Mucosa of stomach (tissue), 1 donor: ENCODE data around the gene CTSO.
"Not testable (repeated sequence)": the region's sequence is repeated elsewhere in the genome, so short reads cannot be mapped to it uniquely, and the experiment has no call there.

Experiments used
- H3K27me3 ChIP-seq: one replicate; pipeline ENCODE4 v1.7.0; 2013; ENCODE audit warnings: mild to moderate bottlenecking, low read length; ENCODE audit not compliant: control insufficient read depth, insufficient read depth
- H3K36me3 ChIP-seq: one replicate; pipeline ENCODE4 v1.7.0; 2013; ENCODE audit warnings: low read length; ENCODE audit not compliant: control insufficient read depth, insufficient read depth
- H3K4me1 ChIP-seq: one replicate; pipeline ENCODE4 v1.7.0; 2013; ENCODE audit warnings: mild to moderate bottlenecking, low read length; ENCODE audit not compliant: control insufficient read depth, insufficient read depth
- H3K4me3 ChIP-seq: one replicate; pipeline ENCODE4 v1.7.0; 2013; ENCODE audit warnings: low read length
- H3K9ac ChIP-seq: one replicate; pipeline ENCODE4 v1.7.0; 2013; ENCODE audit warnings: mild to moderate bottlenecking, low read length, moderate library complexity
- H3K9me3 ChIP-seq: one replicate; pipeline ENCODE4 v1.7.0; 2013; ENCODE audit warnings: mild to moderate bottlenecking, low read length, moderate library complexity; ENCODE audit not compliant: control insufficient read depth
- donor health status: Pancreatic carcinoma.

Gene CTSO

DNA sequence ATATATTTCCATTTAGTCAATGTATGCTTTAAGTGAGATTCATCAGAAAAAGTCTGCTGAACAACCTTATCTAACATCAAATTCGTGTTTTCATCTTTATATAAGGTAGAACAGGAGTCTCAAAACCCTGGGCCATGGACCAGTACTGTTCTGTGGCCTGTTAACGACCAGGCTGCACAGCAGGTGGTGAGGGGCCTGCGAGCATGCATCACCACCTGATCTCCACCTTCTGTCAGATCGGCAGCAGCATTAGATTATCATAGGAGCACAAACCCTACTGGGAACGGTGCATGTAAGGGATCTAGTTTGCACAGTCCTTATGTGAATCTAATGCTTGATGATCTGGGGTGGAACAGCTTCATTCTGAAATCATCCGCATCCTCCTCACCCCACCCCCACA is 3.2 kb downstream of the CTSO start:
- H3K4me1 ChIP-seq, result peaks cover 9% of the 10 kb centered on the region
- H3K9me3 ChIP-seq, result no peaks in the 10 kb centered on the region
- no peak overlapping the region for H3K9ac ChIP-seq
- no peak overlapping the region for H3K4me3 ChIP-seq
- no peaks in the 10 kb centered on the region for H3K27me3 ChIP-seq
- no peaks in the 10 kb centered on the region for H3K36me3 ChIP-seq

DNA sequence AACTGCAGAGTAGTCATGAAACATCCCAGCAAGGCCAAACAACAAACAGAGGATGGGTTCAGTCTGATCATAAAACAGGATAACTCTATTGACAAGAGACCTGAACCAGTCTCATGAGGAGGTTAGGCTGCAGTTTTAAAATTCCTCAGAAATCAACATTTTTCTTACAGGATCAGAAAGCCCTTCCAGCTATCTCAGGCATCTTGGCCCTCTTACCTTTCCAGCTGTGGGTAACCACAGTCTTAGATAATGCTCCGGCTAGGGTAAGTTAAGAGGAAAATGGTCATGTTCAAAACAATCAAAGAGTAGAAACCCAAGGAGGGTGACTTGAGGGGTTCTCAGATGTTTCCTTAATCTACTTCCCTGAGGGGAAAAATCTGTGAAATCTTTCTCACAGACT is 5.1 kb downstream of the CTSO start:
- Histone ChIP-seq H3K4me1 (peaks cover 4% of the 10 kb centered on the region), H3K36me3 (no peaks in the 10 kb centered on the region), H3K27me3 (no peaks in the 10 kb centered on the region), H3K4me3 (no peak overlapping the region), H3K9ac (no peak overlapping the region), H3K9me3 (no peaks in the 10 kb centered on the region)

DNA sequence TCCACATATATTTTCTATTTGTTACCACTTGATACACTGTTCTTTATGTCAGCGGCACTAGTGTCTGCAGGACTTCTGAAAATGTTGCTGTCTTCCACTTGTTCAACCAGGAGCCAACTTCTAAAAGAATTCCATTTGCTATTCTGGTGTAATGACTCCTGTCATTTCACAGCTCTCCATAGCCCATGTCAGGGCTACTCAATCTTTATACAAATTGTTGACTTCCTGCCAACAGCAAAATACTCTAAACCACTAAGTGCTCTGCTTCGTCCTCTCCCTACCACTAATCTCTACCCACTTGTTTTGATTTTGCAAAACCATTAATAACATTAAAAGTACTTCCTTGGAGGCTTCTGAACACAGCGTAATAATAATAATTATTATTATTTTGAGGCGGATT is 7.2 kb downstream of the CTSO start:
- H3K4me3 ChIP-seq, result no peak overlapping the region
- H3K27me3 ChIP-seq, result no peaks in the 10 kb centered on the region
- no peaks in the 10 kb centered on the region for H3K9me3 ChIP-seq
- H3K9ac ChIP-seq, result no peak overlapping the region
- no peaks in the 10 kb centered on the region for H3K36me3 ChIP-seq
- H3K4me1 ChIP-seq, result peaks cover 5% of the 10 kb centered on the region

DNA sequence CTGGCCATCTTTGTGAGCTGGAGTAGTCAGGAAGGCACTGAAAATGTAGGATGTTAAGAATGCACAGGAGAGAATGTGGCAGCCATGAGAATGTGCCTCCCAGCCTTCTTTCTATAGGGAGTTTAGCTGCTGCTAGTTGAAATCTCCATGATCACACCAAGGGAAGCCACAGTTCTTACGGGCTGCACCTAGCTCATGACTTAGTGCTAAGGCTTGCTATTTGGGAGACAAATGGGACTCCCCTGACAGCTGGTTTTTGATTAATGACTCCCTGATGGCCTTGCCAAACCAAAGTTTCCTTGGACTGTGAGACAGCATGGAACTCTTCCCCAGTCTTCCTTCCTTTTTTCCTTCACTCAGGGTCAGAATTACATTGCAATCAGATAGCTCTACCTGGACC is 9.2 kb downstream of the CTSO start:
- Histone ChIP-seq H3K4me1 (peaks cover 5% of the 10 kb centered on the region), H3K9me3 (no peaks in the 10 kb centered on the region), H3K27me3 (no peaks in the 10 kb centered on the region), H3K9ac (no peak overlapping the region), H3K36me3 (no peaks in the 10 kb centered on the region), H3K4me3 (no peak overlapping the region)

DNA sequence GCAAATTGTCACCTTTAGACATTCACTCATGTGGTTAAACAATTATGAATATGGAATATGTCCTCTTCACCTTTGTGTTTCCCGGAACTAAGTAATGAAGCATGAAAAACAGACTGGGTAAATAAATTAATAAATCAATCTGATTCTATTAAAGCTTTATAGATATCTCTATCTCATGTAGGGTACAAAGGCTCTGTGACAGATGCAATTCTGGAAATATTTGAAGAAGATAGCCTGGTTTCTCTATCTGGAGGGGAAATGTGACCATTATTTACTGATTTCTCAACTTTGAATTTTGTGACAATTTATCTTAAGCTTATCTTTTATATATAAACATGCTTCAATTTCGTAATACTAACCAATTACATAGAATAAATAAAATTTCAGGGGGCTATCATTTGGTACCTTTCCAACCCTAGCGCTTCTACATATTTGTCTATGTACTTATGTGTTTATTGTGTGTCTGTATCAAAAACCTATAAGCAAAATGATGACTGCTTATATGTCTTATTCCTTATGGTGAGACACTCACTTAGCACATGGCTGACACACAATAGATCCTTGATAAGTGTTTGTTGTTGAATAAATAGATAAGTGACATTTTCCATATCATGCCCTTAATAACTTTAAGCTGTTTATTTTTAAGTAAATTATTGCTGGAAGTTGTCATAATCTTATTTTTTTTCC is 9.9 kb downstream of the CTSO start:
- Histone ChIP-seq H3K36me3 (no peaks in the 10 kb centered on the region), H3K4me1 (peaks cover 5% of the 10 kb centered on the region), H3K9ac (no peak overlapping the region), H3K4me3 (no peak overlapping the region), H3K27me3 (no peaks in the 10 kb centered on the region), H3K9me3 (no peaks in the 10 kb centered on the region)

DNA sequence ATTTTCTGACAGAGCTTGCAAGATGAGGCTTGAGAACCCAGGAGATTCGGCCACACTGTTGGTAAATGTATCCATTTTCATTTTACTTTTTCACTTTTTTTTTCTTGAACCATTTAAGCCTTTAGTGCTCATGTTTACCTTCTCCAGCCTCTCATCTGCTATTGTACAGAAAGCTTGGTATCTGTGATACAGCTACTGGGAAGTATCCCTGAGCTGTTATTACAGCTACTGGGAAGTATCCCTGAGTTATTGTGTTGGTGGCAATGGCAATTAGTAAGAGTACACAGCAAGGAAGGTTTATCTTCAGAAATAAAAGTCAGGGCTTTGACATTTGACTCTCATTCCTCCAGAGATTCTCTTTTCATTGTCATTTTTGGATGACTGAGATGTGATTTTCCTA is 11.8 kb downstream of the CTSO start:
- no peaks in the 10 kb centered on the region for H3K27me3 ChIP-seq
- H3K4me3 ChIP-seq, result no peak overlapping the region
- no peaks in the 10 kb centered on the region for H3K9me3 ChIP-seq
- H3K36me3 ChIP-seq, result no peaks in the 10 kb centered on the region
- peaks cover 5% of the 10 kb centered on the region for H3K4me1 ChIP-seq
- no peak overlapping the region for H3K9ac ChIP-seq

DNA sequence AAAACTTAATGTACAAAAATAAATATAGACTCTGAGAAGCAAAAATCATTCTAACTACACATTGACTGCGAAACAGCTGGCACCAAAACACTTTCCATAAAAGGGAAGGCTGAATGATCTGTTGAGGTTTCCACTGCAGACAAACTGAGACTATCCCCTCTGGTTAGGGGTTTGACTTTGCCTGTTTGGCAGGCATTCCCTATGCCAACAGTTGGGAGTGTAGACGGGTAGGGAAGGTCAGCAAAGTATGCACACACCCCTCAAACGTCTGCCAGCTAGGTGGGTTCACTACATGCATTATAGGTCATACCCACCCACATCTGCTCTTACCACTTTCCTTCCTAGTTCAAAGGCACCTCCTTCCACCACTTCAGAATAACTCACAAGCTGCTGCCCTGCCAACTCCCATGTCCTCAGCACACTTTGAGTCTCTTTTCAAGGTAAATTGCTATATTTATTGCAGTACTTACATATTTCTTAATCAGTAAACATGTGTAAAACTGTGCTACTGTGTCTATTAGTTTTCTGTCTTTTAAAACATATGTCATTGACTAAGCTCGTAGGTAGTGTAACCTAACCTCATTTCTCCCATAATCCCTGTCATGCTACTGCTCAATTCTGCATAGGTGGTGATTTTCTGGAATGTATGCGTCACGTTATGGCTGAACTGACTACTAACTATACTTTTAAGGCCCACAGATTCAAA is 12.4 kb downstream of the CTSO start:
- Histone ChIP-seq H3K9ac (no peak overlapping the region), H3K9me3 (no peaks in the 10 kb centered on the region), H3K36me3 (no peaks in the 10 kb centered on the region), H3K27me3 (no peaks in the 10 kb centered on the region), H3K4me1 (peaks cover 5% of the 10 kb centered on the region), H3K4me3 (no peak overlapping the region)

DNA sequence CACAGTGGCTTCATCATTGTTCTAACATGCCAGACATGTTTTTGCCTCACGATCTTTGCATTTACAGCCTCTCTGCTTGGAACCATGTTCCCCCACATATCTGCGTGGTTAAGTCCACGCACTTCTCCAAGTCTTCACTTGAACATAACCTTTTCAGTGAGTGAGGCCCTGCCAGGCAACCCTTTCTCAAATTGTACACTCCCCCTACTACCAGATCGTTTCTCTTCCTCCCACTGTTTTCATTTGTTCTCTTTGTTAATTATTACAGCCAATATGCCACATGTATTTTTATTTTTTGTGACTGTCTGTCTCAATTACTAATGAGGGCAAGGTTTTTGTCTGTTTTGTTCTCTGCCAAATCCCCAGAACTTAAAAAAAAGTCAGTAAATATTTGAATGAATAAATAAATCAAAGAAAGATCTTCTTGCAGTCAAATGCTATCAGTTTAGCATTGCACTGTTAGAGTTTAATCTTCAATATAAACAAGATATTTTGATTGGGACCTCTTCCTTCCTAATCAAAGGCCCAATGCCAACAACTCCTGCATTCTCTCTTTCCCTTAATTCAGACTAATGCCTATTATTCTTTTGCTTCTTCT is 18.2 kb downstream of the CTSO start:
- H3K9ac ChIP-seq, result no peak overlapping the region
- no peaks in the 10 kb centered on the region for H3K27me3 ChIP-seq
- H3K9me3 ChIP-seq, result no peaks in the 10 kb centered on the region
- H3K36me3 ChIP-seq, result no peaks in the 10 kb centered on the region
- H3K4me3 ChIP-seq, result no peak overlapping the region
- H3K4me1 ChIP-seq, result no peaks in the 10 kb centered on the region

DNA sequence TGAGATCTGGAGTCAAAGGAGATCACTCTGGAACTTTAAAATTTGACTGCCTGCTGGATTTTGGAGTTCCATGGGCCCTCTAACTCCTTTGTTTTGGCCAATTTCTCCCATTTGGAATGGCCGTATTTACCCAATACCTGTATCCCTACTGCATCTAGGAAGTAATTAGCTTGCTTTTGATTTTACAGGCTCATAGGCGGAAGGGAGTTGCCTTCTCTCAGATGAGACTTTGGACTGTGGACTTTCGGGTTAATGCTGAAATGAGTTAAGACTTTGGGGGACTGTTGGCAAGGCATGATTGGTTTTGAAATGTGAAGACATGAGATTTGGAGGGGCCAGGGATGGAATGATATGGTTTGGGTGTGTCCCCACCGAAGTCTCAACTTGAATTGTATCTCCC is 19.0 kb downstream of the CTSO start:
- H3K27me3 ChIP-seq, H3K4me3 ChIP-seq, H3K9me3 ChIP-seq, H3K36me3 ChIP-seq, H3K4me1 ChIP-seq, H3K9ac ChIP-seq: not testable (repeated sequence)

DNA sequence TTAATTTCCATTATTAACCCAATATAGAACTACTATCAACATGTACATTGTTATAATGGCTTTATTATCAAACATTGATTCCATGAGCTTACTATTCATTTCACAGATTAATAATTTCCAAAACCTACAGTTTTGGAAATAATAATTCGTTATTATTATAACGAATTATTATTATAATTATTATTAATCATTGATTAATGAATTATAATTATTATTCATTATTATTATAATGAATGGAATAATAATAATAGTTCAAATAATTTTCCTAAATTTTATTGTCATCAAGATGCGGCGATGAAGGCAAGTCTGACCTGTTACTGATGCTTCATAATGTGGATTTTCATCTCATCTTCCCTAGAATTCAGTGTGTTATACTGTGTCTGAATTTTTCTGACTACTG is 22.0 kb downstream of the CTSO start:
- no peaks in the 10 kb centered on the region for H3K27me3 ChIP-seq
- no peak overlapping the region for H3K4me3 ChIP-seq
- H3K9me3 ChIP-seq, result no peaks in the 10 kb centered on the region
- no peaks in the 10 kb centered on the region for H3K36me3 ChIP-seq
- no peak overlapping the region for H3K9ac ChIP-seq
- no peaks in the 10 kb centered on the region for H3K4me1 ChIP-seq

DNA sequence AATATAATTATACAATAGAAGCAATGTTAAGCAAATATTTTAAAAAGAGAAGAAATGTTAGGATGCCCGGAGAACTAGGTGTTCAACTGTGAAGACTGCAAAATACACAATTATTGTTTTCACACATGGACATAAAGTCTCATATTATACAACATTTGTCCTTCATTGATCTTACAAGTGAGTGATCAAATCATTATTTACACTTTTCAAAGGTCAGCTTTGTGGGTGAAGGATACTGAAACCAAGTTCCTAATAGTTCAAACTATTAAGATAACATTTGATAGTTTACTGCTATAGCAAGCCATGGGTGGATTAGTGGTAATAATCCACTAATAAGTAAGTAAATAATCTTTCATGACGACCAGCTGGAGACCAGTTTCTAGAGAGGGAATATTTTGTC is 23.3 kb downstream of the CTSO start:
- Histone ChIP-seq H3K27me3 (no peaks in the 10 kb centered on the region), H3K36me3 (peaks cover 4% of the 10 kb centered on the region)

DNA sequence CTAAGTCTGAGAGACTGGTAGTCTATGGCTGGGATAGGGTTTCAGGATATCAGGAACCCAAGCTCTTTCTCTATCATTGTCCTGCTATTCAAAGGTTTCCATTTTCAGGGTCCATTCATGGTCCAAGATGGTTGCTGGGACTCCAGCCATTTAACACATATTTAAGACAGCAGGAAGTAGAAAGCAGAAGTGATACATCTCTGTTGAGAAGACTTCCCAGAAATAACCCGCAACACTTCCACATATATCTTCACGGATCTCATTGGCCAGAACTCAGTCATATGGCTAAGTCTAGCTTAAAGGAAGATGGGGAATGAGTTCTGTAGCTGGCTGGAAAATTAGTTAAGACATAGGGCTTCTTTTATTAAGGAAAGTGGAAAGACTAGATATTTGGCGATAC is 23.8 kb downstream of the CTSO start:
- H3K27me3 ChIP-seq, result no peaks in the 10 kb centered on the region
- peaks cover 5% of the 10 kb centered on the region for H3K36me3 ChIP-seq
- H3K9me3 ChIP-seq, result no peaks in the 10 kb centered on the region
- no peak overlapping the region for H3K9ac ChIP-seq
- H3K4me1 ChIP-seq, result no peaks in the 10 kb centered on the region
- no peak overlapping the region for H3K4me3 ChIP-seq

More for the DNA sequence above, 23.3 kb downstream of the CTSO start:
- H3K4me1 ChIP-seq, result no peaks in the 10 kb centered on the region
- no peaks in the 10 kb centered on the region for H3K9me3 ChIP-seq
- H3K4me3 ChIP-seq, result no peak overlapping the region
- H3K9ac ChIP-seq, result no peak overlapping the region
